Subcutaneous adipose tissue (tissue), 4 donors: ENCODE results near the gene MXRA5. TPM values are rescaled to one million over a fixed set of nuclear protein-coding genes. Genes with fewer than 3 reads are reported as not detected.

Experiments used
- CTCF ChIP-seq: fragments of 450-650 bp; IDR thresholded peaks from one replicate; pipeline ENCODE4 v1.5.1; 2016; ENCODE audit warnings: low read depth, mild to moderate bottlenecking, control low read depth, antibody characterized with exemption, moderate library complexity
- total RNA-seq, 4 donors: library from RNA; depleted of rRNA; stranded (reverse); fragments of >200 nt; gene quantifications; one replicate each; pipeline ENCODE4 v1.1.0, GENCODE V29; 2016

The MXRA5 gene
- total RNA-seq, 4 donors from 2014 or later = 0.38 to 1.7 (median 0.96) TPM

- TF ChIP-seq CTCF = no peak
Measured at GRCh38 chrX:3317191-3317718, 29.2 kb downstream of the MXRA5 start.

GRCh38 chrX:3312109-3312508 lies 34.3 kb downstream of the MXRA5 start:
- TF ChIP-seq CTCF = no peak

GRCh38 chrX:3307881-3308280 lies 38.6 kb downstream of the MXRA5 start:
- TF ChIP-seq CTCF = no peak

- no peak for TF ChIP-seq CTCF
Measured at GRCh38 chrX:3299636-3300035, 46.8 kb downstream of the MXRA5 start.

- no peak for TF ChIP-seq CTCF
Measured at GRCh38 chrX:3295731-3296130, 50.7 kb downstream of the MXRA5 start.

- TF ChIP-seq CTCF = no peak
Measured at GRCh38 chrX:3293251-3293650, 53.2 kb downstream of the MXRA5 start.

- TF ChIP-seq CTCF = no peak
Measured at GRCh38 chrX:3290561-3290960, 55.9 kb downstream of the MXRA5 start.
